Liver (tissue), 3 donors: ENCODE results near the gene SH3D19.

ENCODE experiments used
- EGR1 ChIP-seq, 2 donors: IDR thresholded peaks; 2 replicates each; pipeline ENCODE4 v1.6.1; 2016 to 2018; ENCODE audit warnings: antibody characterized with exemption in 2 of 2, low read depth in 2 of 2
- FOXA1 ChIP-seq: IDR thresholded peaks from 2 replicates; pipeline ENCODE4 v1.6.1; 2016; ENCODE audit warnings: antibody characterized with exemption
- GABPA ChIP-seq, 2 donors: IDR thresholded peaks in 1 of 2; conservative IDR thresholded peaks in 1 of 2; 2 replicates each; pipeline ENCODE4 v1.6.1; 2016; ENCODE audit warnings: antibody characterized with exemption in 2 of 2, mild to moderate bottlenecking in 1 of 2, moderate library complexity in 1 of 2
- JUND ChIP-seq, 2 donors: IDR thresholded peaks; 2 replicates each; pipeline ENCODE4 v1.6.1; 2016; ENCODE audit warnings: antibody characterized with exemption in 2 of 2
- NR2F2 ChIP-seq: IDR thresholded peaks from 2 replicates; pipeline ENCODE4 v1.6.1; 2016; ENCODE audit warnings: antibody characterized with exemption
- RAD21 ChIP-seq, 2 donors: IDR thresholded peaks; 2 replicates each; pipeline ENCODE4 v1.6.1; 2016; ENCODE audit warnings: antibody characterized with exemption in 2 of 2, mild to moderate bottlenecking in 2 of 2
- RXRA ChIP-seq, 2 donors: IDR thresholded peaks; 2 replicates each; pipeline ENCODE4 v1.6.1; 2017 to 2018; ENCODE audit warnings: antibody characterized with exemption in 2 of 2, mild to moderate bottlenecking in 1 of 2
- SP1 ChIP-seq: IDR thresholded peaks from 2 replicates; pipeline ENCODE4 v1.6.1; 2018; ENCODE audit warnings: antibody characterized with exemption, mild to moderate bottlenecking
- TAF1 ChIP-seq: conservative IDR thresholded peaks from 2 replicates; pipeline ENCODE4 v1.6.1; 2016; ENCODE audit warnings: antibody characterized with exemption, mild to moderate bottlenecking
- YY1 ChIP-seq: IDR thresholded peaks from 2 replicates; pipeline ENCODE4 v1.6.1; 2016; ENCODE audit warnings: antibody characterized with exemption, mild to moderate bottlenecking
- TF ChIP-seq, protein P1 (sequence below): fragments of 150-350 bp; IDR thresholded peaks from 2 replicates; pipeline ENCODE4 v1.5.1; 2017; ENCODE audit warnings: improper control_type of control experiment, low read depth, low read length; ENCODE audit not compliant: missing input control
- TF ChIP-seq, protein P2 (sequence below): IDR thresholded peaks from 2 replicates; pipeline ENCODE4 v1.6.1; 2016; ENCODE audit warnings: antibody characterized with exemption, mild to moderate bottlenecking
- TF ChIP-seq, protein P3 (sequence below): IDR thresholded peaks from 2 replicates; pipeline ENCODE4 v1.6.1; 2016; ENCODE audit warnings: antibody characterized with exemption
- TF ChIP-seq, protein P4 (sequence below): IDR thresholded peaks from 2 replicates; pipeline ENCODE4 v1.6.1; 2016; ENCODE audit warnings: antibody characterized with exemption
- donor health status: healthy.
- donor health status: healthy.

DNA sequence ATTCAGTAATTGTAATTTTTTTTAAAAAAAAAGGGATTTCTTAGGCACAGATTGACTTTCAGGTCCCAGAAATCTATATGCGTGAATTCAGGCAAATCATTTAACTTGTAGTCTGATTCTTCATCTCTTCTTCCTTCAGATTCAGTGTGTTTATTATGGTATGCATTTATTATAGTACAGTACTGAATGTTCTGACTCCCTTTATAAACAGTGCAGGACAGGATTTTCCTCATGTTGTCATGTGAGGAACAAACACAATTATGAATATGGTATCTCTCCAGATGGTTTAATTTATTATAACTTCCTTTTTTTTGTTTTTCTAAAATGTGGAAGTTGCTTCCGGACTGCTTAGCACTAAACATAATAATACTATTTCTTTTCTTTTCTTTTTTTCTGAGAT lies 171.8 kb downstream of the SH3D19 start:
- TF ChIP-seq, protein P1, sequence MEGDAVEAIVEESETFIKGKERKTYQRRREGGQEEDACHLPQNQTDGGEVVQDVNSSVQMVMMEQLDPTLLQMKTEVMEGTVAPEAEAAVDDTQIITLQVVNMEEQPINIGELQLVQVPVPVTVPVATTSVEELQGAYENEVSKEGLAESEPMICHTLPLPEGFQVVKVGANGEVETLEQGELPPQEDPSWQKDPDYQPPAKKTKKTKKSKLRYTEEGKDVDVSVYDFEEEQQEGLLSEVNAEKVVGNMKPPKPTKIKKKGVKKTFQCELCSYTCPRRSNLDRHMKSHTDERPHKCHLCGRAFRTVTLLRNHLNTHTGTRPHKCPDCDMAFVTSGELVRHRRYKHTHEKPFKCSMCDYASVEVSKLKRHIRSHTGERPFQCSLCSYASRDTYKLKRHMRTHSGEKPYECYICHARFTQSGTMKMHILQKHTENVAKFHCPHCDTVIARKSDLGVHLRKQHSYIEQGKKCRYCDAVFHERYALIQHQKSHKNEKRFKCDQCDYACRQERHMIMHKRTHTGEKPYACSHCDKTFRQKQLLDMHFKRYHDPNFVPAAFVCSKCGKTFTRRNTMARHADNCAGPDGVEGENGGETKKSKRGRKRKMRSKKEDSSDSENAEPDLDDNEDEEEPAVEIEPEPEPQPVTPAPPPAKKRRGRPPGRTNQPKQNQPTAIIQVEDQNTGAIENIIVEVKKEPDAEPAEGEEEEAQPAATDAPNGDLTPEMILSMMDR: no peak
- TF ChIP-seq NR2F2 (no peak), YY1 (no peak), JUND (IDR thresholded peaks at IDR 0.05) (no peak), SP1 (no peak), GABPA (IDR thresholded peaks at IDR 0.05 in 1 of 2, conservative IDR thresholded peaks at IDR 0.05 in 1 of 2) (no peak), RXRA (IDR thresholded peaks at IDR 0.05) (no peak), TAF1 (no peak), FOXA1 (no peak), RAD21 (IDR thresholded peaks at IDR 0.05) (no peak), EGR1 (IDR thresholded peaks at IDR 0.05; ENCODE audit: low read depth in 2 of 2) (no peak)
- TF ChIP-seq, protein P2, sequence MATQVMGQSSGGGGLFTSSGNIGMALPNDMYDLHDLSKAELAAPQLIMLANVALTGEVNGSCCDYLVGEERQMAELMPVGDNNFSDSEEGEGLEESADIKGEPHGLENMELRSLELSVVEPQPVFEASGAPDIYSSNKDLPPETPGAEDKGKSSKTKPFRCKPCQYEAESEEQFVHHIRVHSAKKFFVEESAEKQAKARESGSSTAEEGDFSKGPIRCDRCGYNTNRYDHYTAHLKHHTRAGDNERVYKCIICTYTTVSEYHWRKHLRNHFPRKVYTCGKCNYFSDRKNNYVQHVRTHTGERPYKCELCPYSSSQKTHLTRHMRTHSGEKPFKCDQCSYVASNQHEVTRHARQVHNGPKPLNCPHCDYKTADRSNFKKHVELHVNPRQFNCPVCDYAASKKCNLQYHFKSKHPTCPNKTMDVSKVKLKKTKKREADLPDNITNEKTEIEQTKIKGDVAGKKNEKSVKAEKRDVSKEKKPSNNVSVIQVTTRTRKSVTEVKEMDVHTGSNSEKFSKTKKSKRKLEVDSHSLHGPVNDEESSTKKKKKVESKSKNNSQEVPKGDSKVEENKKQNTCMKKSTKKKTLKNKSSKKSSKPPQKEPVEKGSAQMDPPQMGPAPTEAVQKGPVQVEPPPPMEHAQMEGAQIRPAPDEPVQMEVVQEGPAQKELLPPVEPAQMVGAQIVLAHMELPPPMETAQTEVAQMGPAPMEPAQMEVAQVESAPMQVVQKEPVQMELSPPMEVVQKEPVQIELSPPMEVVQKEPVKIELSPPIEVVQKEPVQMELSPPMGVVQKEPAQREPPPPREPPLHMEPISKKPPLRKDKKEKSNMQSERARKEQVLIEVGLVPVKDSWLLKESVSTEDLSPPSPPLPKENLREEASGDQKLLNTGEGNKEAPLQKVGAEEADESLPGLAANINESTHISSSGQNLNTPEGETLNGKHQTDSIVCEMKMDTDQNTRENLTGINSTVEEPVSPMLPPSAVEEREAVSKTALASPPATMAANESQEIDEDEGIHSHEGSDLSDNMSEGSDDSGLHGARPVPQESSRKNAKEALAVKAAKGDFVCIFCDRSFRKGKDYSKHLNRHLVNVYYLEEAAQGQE: no peak
- TF ChIP-seq, protein P3, sequence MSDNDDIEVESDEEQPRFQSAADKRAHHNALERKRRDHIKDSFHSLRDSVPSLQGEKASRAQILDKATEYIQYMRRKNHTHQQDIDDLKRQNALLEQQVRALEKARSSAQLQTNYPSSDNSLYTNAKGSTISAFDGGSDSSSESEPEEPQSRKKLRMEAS: no peak
- TF ChIP-seq, protein P4, sequence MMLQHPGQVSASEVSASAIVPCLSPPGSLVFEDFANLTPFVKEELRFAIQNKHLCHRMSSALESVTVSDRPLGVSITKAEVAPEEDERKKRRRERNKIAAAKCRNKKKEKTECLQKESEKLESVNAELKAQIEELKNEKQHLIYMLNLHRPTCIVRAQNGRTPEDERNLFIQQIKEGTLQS: no peak
